Measurements from ENCODE around the gene LDLRAD3.

DNA sequence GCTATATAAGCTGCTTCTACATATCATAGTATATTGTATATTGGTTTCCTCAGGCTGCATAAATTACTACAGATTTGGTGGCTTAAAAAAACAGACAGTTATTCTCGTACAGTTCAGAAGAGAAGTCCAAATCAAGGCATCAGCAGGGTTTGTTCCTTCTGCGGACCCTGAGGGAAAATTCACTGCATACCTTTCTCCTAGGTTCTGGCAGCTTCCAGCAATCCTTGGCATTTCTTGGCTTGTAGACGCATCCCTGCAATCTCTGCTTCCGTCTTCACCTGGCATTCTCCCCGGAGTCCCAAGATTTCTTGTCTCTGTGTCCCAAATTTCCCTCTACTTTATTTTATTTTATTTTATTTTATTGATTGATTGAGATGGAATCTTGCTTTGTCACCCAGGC lies 202.6 kb downstream of the LDLRAD3 start:
- TF ChIP-seq EP300 (IDR thresholded peaks at IDR 0.05; ENCODE audit: low read depth) (no peak), POLR2A (IDR thresholded peaks at IDR 0.05) (no peak), POLR2AphosphoS5 (IDR thresholded peaks at IDR 0.05) (no peak)
- TF ChIP-seq, protein P1, sequence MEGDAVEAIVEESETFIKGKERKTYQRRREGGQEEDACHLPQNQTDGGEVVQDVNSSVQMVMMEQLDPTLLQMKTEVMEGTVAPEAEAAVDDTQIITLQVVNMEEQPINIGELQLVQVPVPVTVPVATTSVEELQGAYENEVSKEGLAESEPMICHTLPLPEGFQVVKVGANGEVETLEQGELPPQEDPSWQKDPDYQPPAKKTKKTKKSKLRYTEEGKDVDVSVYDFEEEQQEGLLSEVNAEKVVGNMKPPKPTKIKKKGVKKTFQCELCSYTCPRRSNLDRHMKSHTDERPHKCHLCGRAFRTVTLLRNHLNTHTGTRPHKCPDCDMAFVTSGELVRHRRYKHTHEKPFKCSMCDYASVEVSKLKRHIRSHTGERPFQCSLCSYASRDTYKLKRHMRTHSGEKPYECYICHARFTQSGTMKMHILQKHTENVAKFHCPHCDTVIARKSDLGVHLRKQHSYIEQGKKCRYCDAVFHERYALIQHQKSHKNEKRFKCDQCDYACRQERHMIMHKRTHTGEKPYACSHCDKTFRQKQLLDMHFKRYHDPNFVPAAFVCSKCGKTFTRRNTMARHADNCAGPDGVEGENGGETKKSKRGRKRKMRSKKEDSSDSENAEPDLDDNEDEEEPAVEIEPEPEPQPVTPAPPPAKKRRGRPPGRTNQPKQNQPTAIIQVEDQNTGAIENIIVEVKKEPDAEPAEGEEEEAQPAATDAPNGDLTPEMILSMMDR (IDR thresholded peaks at IDR 0.05): no peak
